ENCODE results near the gene KRT84. TPM values are rescaled to one million over a fixed set of nuclear protein-coding genes. Genes with fewer than 3 reads are reported as not detected.
"Not testable (repeated sequence)": the region's sequence is repeated elsewhere in the genome, so short reads cannot be mapped to it uniquely, and the experiment has no call there.

Gene KRT84
- total RNA-seq, 1 donor from 2014 or later: not detected

DNA sequence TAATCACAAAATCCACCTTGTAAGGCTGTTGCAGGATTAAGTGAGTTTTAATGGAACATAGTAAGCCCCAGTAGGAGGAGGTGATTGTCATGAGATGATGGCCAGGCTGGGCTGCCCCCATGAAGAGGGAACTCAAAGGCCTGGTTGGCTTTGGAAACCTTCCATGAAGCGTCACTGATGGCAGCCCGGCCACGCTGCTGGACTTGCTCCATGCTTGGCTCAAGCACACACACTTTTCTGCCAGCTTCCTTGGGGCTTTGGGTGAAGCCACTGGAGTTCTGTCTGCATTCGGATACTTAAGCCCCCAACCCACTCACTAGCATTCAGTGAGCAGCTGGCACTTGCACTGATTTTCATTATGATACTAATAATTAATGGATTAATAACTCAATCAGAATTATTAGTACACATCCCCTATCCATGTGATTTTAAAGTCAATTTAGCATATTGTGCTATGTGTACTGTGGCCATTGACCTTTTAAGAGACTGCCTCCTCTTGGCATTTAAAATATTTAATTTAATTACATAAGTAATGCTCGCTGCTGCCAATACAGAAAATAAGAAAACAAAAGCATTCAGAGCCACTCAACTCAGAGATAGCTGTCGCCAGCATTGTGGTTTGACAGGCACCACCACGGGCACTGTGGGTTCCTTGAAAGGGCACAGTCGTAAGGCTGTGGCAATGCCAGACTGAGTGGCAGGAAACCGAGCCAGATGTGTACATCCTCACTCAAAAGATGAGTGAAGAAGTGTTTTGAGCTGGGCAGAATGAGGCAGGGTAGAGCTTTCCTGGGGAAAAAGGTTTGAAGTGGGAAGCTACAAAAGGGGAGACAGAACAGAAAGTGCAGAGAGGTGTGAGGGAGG is 34.0 kb downstream of the KRT84 start:
- intact Hi-C loops (cut with DNase I): no loop called here
- ATAC-seq (peak; percentile 36), DNase-seq (ENCODE audit: low spot score) (peak; percentile 57)

DNA sequence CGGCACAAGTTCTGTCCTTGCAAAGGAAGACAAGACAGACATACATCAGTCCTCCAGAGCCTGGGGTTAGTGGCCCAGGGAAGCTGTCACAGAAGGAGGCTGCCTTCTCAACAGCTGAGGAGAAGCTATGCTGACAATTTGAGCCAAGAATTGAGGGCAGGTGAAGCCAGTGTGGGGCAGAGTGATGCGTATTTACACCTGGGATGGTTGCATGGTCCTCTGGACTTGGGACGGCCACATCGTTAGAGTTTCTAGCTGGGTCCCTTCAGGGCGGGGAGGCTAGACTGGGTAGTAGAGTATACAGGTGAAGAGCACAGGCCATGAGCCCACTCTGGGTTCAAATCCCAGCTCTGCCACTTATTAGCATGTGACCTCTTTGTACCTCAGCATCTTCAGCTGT is 34.7 kb downstream of the KRT84 start:
- no peak for ATAC-seq
- no peak for DNase-seq (ENCODE audit: low spot score)
- intact Hi-C loops (cut with DNase I): no loop called here

DNA sequence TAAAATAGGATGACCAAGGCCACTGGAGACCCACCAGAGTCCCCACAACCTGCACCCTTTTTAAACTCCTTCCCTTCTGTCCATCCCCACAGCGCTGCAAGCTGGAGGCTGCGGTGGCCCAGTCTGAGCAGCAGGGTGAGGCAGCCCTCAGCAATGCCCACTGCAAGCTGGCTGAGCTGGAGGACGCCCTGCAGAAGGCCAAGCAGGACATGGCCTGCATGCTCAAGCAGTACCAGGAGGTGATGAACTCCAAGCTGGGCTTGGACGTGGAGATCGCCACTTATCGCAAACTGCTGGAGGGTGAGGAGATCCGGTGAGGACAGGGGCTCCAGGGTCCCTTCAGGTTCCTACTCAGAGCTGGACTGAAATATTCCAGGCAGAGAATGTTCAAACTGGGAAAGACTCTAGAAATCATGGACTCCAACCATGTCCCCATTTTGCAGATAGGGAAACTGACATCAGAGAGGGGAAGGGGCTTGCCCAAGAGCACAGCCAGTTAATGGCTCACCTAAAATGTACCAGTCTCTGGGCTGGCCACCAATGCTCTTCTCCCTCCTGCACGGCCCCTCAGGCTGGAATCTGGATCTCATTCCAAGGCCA is 35.3 kb downstream of the KRT84 start:
- intact Hi-C loops (cut with DNase I): no loop called here
- ATAC-seq (no peak), DNase-seq (ENCODE audit: low spot score) (peak; percentile 19)

DNA sequence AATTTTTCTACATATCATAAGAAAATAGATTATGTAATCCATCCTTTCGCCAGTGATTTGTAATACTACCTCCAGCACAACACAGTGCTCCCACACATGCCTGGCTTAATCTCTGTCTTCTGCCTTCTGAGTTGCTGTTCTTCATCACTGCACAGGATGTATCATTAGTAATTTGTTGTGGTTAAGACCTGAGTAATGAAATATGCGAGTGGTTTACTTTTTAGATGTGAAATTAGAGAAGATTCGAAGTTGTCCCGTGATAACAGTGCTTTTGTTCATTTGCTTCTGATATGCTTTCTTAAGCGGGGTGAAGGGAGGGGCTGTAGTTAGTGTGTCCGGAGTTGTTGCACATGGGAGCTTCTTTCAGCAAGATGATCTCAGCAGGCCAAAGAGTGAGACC is 36.3 kb downstream of the KRT84 start:
- intact Hi-C loops (cut with DNase I): no loop called here
- DNase-seq (ENCODE audit: low spot score): no peak
- ATAC-seq: no peak

DNA sequence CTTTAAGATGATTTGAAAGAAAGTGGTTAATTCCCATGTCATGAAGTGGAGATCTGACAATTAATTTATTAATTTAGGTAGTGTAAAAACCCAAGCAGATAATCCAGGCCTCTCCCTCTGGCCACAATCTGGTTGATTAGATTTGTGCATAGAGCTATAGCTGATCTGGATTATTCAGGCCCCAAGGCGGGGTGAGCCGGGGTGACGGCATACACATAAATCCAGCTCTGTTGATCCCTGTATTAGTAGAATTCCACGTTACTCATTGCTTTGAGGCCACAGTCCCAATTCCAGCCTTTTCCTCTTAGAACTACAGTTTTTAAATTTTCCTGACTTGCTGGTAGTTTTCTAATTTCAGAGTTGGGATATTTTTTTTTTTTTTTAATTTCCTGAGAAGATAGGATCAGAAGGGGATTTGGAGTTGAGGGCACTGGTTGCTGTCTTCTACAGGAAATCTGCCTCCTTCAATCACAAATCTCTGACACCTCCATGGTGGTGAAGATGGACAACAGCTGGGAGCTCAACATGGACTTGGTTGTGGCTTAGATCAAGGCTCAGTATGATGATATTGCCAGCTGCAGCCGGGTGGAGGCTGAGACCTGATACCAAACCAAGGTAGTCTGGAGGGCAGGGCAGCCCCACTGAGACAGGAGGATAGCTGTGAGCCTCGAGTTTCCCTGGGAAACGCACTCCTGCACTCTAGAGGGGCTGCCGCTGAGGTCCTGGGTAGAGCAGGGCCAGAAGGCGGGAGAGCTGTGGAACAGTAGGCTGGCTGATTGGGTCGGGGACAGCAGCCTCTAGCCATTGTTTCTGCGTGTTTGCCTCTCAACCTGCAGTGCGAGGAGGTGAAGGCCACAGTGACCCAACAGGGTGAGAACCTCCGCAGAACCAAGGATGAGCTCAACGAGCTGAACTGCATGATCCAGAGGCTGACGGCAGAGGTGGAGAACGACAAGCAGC is 37.6 kb downstream of the KRT84 start:
- no peak for ATAC-seq
- intact Hi-C loops (cut with DNase I): no loop called here
- peak; percentile 35 for DNase-seq (ENCODE audit: low spot score)

DNA sequence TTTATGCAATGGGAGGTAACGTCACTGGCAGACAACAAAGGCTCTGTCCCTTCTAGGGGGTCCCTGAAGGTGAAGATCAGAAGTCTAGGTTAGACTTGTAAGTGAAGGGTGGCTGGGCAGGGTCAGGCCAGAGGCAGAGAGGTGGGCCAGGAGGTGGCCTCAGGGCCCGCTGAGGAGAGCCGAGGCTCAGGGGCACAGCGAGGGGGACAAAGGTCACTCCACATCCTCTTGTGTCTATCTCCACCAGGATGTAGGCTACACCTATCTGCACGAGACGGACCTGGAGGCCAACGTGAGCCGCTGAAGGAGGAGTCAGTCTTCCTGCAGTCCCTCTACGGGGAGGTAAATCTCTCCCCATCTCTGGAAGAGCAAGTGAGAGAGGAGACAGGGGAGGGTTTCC is 38.4 kb downstream of the KRT84 start:
- peak; percentile 23 for DNase-seq (ENCODE audit: low spot score)
- ATAC-seq: no peak
- intact Hi-C loops (cut with DNase I): no loop called here

DNA sequence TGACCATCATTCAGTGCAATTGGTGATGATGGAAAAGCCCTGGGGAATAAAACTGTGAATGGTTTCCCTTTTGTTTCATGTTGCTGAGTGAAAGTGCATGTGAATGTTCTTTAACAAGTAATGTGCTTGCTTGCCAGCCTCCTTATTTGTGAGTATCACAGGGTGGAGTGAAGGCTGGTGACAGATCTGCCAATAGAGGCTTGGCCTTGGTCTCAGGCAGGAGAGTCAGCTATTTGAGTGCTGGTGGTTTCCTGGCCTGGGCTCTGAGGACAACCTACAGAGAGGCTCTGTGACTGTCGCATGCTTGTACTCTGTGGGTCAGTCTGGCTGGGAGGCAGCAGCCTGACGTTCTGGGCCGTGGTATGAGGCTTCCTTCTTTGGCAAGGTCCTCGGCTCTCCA is 38.9 kb downstream of the KRT84 start:
- intact Hi-C loops (cut with DNase I): no loop called here
- DNase-seq (ENCODE audit: low spot score) (peak; percentile 14), ATAC-seq (no peak)

DNA sequence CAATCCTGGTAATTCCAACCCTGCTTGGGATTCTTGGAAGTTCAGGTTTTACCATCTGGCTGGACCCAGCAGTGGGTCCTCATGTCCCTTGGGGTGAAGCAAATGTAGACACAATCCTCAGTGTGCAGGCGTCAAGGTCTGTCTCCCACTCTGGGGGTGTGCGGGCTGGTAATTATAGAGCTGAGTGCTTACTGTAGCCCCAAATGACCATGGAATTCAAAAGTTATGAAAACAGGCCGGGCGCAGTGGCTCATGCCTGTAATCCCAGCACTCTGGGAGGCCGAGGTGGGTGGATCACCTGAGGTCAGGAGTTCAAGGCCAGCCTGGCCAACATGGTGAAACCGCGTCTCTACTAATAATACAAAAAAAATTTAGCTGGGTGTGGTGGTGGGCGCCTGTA is 40.4 kb downstream of the KRT84 start:
- ATAC-seq; intact Hi-C loops (cut with DNase I): not testable (repeated sequence)
- DNase-seq (ENCODE audit: low spot score): peak; percentile 13

DNA sequence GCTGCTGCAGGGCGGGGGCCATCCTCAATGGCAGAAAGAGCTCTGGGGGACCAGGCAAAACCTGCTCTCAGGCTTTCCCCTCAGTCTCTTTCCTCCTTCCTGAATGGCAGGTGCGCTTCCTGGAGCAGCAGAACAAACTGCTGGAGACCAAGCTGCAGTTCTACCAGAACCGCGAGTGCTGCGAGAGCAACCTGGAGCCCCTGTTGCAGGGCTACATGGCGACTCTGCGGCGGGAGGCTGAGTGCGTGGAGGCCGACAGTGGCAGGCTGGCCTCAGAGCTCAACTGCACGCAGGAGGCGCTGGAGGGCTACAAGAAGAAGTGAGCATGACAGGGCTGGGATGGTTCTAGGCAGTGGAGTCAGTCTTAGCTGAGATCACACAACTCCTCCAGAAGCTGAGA is 41.3 kb downstream of the KRT84 start:
- intact Hi-C loops (cut with DNase I): no loop called here
- DNase-seq (ENCODE audit: low spot score): no peak

DNA sequence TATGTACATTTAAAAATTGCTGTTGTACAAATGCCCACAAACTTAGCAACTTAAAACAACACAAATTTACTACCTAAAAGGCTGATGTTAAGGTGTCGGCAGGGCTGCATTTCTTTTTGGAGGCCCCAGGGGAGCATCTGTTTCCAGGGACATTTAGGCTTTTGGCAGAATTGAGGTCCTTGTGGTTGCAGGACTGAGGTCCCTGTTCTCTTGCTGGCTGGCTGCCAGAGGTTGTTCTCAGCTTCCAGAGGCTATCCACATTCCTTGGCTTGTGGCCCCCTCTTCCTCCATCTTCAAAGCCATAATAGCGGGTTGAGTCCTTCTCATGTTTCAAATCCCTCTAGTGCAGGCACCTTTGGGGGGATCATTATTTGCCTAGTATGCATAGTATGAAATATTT is 41.9 kb downstream of the KRT84 start:
- ATAC-seq (no peak), DNase-seq (ENCODE audit: low spot score) (no peak)
- intact Hi-C loops (cut with DNase I): no loop called here

More for the DNA sequence above, 41.3 kb downstream of the KRT84 start:
- ATAC-seq: no peak

DNA sequence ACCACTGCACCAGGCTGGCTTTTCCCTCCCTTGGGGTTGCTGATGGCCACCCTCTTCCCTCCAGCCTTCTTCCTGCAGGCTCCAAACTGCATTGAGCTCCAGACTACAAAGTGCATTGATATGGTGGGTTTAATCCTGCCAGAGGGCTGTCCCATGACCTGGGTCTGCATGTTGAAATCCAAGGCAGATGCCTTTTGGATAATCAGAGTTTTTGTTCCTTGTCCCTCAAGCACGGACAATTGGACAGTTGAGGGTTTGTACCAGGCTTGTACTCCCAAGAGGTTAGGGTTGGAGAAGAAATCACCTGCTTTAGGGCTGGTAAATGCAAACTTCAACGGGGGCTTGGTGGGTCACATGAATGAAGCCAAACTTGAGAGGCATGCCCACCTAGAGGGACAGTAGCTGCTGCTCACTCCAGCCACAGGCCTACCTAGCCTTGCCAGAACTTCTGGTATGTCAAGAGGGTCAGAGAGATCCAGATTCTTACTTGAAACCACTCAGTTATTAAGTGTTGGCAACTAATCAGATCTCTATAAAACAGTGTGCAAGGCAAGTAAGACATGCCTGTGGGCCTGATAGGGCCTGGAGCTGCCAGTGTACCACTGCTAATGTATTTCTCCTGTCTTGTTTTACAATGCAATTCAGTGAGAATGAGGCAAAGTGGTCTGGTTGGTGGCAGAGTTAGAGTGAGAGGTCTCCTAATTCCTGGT is 42.5 kb downstream of the KRT84 start:
- ATAC-seq (no peak), DNase-seq (ENCODE audit: low spot score) (no peak)
- intact Hi-C loops (cut with DNase I): no loop called here

DNA sequence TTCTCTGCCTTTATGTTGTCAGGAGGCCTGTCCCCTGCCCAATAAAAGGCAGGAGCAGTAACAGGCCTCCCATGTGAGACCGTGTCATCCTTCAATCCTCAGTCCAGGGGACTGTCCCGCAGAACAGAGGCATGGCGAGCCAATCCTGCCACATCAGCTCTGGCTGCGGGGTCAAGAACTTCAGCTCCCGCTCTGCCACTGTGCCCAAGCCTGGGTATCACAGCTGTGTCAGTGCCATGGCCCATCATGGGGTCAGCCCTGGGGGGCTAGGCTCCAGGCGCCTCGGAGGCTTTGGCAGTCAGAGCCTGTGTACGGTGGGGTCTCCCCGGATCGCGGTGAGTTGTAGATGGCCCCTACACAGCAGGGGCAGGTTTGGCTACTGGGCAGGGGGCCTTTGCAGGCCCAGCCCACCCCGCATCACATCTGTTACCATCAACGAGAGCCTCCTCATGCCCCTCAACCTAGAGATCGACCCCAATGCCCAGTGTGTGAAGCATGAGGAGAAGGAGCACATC is 44.3 kb downstream of the KRT84 start:
- DNase-seq (ENCODE audit: low spot score) (no peak), ATAC-seq (no peak)
- intact Hi-C loops (cut with DNase I): no loop called here

DNA sequence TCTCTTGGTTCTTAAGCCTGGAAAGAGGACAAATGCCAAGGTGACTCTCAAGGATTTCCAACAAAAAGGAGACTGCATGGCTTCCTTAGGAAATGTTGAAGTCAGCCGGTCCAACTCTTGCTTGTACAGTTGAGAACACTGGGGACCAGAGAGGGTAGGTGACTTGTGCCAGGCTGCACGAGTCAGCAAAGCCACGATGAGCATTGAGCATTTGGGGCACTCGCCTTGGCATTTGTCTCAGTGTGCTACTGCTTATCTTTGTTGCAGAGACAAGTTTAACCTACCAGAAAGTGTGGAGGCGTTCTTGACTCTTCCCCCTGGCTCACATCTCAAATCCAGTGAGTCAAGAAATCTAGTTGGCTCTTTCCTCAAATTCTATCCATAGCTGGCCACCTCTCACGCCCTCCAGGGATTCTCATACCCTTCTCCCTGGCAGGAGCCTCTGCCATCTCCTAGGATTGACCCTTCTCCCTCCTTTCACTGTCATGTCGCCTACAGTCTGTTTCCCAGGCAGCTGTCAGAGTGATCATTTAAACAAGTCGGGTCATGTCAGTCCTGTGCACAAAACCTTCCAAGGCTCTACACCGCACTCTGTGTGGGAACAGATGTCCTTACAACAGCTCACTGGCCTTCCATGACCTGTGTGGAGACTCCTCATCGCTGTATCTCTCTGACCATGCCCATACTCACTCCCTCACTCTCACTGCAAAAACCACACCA is 47.1 kb downstream of the KRT84 start:
- no peak for DNase-seq (ENCODE audit: low spot score)
- ATAC-seq: no peak
- intact Hi-C loops (cut with DNase I): no loop called here

DNA sequence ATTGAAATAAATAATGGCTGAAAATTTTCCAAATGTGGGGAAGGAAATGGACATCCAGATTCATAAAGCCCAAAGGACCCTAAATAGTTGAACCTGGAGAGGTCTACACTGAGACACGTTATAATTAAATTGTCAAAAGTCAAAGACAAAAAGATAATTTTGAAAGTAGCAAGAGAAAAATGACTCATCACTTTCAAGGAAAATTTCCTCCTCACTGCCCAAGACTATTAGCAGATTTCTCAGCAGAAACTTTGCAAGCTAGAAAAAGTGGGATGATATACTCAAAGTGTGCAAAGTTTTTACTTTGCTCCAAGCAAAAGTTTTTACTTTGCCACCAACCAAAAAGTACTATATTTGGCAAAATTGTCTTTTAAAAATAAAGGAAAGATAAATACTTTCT is 48.4 kb downstream of the KRT84 start:
- intact Hi-C loops (cut with DNase I): no loop called here
- ATAC-seq (no peak), DNase-seq (ENCODE audit: low spot score) (no peak)

DNA sequence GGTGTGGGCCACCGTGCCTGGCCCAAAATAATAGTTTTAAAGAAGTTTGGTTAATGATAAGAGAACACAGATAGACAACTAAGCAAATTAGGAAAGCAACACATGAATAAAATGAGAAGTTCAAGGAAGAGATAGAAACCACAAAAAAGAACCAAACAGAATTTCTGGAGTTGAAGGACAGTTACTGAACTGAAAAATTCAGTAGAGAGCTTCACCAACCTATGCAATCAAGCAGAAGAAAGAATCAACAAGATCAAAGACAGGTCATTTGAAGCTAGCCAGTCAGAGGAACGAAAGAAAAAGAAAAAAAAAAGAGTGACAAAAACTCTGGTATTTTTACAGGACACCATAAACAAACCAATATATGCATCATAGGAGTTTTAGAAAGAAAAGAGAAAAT is 48.8 kb downstream of the KRT84 start:
- no peak for ATAC-seq
- DNase-seq (ENCODE audit: low spot score): no peak
- intact Hi-C loops (cut with DNase I): no loop called here

DNA sequence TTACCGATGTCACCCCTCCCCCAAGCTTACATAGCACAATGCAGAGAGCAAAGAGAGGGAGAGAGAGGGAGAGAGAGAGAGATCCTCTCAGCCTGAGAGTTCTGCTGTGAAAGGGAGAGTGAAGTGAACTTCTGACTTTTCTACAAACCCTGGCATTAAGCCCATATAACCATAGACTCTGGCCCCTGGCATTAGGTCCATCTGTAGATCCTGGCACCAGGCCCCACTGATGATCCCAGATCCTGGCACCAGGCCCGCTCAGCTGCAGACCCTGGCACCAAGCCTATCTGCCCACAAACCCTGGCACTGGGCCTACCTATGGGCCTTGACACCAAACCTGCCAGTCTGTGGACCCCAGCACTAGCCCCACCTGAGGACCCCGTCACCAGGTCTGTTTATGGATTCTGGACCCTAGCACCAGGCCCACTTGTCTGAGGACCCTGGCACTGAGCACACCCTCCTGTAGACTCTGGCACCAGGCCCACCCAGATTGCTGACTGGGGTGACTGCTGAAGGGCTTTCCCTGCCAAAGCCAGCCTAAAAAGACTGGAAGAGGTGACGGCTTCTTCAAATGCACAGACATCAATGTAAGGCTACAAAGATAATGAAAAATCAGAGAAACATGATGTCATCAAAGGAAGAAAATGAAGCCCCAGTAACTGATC is 49.7 kb downstream of the KRT84 start:
- ATAC-seq (no peak), DNase-seq (ENCODE audit: low spot score) (no peak)
- intact Hi-C loops (cut with DNase I): no loop called here

DNA sequence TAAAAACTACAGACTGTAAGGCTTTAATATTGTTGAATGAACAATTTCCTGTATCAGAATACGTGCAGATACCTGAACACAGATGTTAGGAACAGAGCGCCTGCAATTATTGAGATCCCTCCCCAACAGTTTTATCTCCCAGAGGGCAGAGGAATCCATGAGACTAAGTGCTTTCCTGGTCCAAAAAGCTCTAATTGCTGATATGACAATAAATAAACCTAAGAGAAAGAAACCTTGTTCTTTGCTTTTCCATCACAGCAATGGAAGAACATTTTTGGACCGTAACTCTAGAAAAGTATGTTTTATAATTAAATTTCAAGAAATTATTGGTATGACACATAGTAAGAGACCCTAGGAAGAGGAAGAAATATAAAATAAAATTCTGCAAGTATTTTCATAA is 51.3 kb downstream of the KRT84 start:
- DNase-seq (ENCODE audit: low spot score) (no peak), ATAC-seq (no peak)
- intact Hi-C loops (cut with DNase I): no loop called here

DNA sequence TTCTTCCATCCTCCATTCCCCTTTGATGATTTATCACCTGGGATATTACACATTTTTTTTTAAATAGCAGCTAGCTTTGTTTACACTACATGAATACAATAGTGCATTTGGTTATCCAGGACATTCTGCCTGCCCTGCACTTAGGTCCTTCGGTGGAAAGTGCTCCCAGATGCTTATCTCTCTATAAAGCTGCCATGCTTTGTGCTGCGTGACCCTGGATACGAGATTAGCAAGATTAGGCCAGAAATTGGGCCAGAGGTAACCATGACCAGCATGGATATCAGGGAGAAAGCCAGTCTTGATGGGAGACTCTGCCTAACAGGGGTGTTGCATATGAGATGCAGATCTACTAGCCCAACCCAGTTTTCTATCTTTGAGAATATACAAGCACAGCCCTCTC is 52.1 kb downstream of the KRT84 start:
- intact Hi-C loops (cut with DNase I): no loop called here
- DNase-seq (ENCODE audit: low spot score): no peak

More for the DNA sequence above, 52.1 kb downstream of the KRT84 start:
- ATAC-seq: no peak

Measured in sciatic nerve (tissue), 2 donors.